Bone marrow (tissue), 2 donors: Measurements from ENCODE around the gene IL17REL.
A peak's percentile ranks its signal among the peaks of the same experiment; 100 is the strongest.
"Not testable (repeated sequence)": the region's sequence is repeated elsewhere in the genome, so short reads cannot be mapped to it uniquely, and the experiment has no call there.

Experiments
- DNase-seq, 2 donors: peaks; one replicate each; lab custom pipeline; 2025; lab: John Stamatoyannopoulos, UW

The IL17REL gene

DNA sequence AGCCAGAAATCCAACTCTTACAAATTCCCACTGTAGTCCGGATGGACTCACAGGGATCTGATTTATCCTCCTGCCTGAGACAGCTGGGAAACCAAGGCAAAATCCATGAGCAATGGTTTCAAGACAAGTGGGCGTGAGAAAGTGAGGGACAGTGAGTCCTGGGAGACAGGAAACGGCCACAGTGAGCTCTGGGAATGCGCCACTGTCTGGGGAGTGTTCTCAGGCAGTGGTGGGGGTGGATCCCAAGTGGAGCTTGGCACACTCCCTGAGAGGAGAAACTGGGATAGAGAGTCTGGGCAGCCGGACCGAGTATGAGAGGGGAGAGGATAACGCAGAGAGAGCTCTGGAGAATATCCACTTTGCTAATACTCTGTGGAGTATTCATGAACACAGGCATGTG lies 9.8 kb downstream of the IL17REL start:
- no peak for DNase-seq

DNA sequence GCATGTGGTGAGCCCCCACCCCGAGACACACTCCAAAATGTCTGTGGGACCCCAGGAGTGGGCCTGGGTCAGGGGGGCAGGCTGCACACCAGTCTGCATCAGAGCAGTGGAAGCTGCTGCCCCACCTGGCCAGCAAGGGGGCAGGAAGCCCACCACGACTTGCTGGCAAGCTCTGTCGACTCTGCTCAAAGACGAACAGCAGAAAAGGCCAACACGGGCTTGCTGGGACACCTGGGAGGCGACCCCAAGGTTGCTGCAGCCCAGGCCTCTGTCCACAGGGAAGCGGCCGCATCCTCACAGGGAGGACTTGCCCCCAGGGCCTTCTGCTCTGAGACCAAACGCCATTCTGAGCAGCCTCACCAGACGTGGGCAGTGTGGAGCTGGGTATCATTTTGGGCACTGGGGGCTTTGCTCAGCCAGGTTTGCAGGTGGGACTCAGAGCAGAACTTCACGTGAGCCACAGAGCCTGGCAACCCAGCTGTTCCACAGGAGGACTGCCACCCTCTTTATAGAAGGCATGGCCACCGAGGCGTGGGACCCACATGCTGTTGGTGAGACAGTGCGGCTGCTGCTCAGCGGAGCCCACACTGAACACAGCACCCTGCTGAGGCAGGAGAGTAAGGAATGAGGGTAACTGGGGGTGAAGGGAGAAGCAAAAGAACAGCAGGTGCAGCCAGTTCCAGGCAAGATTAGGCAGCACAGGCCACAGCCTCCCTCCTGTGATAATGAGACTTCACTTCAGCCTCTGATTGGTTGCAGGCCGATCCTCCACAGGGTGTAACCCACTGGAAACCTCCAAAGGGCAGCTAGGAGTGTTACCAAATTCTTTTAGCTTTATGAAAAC lies 11.0 kb downstream of the IL17REL start:
- no peak for DNase-seq

DNA sequence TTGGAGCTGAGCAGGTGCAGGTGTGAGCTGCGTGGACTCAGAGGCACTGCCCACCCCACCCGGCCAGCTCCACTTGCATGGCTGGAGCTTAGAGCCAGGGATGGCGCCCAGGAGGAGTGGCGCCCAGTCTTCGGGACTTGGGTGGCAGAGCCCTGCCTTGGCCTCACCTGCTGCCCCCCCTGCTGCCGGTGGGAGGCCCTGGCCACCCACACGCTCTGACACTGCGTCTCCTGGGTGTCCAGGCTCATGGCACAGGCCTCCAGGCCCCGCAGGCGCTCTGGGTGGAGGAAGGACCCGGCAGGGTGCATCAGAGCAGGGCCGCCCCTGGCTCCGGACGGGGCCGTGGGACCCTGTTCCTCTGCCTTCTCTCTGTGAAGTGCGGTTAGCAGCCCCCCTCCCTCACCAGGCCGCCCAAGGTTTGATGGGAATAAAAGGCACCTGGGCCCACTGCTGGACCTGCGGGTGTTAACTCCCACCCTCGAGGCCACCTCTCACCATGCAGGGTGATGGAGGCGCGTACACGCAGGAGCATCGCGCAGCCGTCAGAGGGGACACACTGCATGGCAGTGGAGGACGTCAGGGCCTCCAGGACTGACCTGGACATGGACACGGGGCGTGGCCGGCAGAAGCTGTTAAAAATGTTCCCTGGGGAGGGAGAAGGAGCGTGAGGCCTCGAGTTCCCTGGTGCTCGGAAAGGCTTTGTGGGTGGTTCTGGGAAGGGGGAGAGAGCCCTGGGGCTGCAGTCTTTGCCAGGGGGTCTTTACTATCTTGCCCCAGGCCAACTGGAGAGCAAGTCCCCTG lies 11.8 kb downstream of the IL17REL start:
- no peak for DNase-seq

DNA sequence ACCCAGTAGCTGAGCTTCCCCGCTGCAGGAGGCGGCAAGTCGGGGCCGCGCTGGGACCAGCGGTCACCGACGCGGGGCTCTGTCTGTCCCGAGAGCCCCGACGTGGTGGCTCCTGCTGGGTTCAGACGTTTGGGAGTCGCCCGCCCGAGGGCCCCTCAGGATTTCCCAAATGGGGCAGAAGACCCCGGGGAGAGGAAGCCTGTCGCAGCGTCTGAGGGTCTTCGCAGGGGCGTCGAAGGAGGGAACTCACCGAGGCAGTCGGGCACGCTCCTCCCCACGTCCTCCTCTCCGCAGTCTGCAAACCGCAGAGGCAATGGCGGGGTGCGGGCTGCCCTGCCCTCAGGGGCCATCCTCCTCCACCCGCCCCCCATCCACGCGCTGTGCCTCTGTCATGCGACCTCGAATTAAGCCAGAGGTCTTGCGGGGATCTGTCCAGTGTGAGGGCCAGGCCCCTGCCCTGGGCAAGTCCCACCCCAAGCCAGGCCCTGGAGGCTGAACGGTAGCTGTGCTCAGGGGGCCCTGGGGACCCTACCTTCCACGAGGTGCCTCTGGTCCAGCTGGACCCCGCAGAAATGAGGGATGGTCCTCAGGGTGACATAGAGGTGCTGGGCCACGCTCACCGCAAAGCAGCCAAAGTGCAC lies 12.5 kb downstream of the IL17REL start:
- no peak for DNase-seq

DNA sequence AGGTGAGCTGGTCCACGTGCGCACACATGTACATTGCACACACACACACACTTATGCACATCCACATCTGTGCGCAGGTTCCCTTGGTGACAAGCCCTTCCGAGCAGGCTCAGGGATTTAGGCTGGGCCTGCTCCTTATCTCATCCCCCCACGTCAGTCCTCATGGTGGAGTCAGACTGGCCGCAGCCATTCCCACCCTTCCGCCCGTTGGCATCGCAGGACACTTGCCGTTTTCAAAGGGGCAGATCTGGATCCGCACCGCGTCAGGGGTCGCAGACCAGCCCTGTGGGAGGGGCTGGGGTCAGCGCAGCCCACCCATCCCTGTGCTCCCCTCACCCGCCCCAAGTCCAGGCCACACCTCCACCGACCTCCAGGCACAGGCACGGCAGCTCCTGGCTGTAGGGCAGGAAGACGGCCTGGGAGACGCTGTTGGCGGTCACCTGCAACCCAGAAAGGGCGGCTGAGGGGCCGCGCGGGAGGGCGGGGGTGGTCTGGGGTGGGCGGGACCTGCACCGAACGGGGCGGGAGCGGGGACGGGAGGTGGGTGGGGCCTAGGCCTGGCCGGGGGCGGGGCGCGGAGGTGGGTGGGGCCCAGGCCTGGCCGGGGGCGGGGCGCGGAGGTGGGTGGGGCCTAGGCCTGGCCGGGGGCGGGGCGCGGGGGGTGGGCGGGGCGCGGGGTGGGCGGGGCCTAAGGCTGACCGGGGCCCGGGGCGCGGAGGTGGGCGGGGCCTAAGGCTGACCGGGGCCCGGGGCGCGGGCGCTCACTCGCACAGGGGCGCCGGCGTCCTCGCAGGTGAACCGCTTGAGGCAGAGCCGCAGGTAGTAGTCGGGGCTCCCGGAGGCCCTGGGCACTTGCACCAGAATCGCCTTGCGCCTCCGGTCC lies 13.3 kb downstream of the IL17REL start:
- no peak for DNase-seq

DNA sequence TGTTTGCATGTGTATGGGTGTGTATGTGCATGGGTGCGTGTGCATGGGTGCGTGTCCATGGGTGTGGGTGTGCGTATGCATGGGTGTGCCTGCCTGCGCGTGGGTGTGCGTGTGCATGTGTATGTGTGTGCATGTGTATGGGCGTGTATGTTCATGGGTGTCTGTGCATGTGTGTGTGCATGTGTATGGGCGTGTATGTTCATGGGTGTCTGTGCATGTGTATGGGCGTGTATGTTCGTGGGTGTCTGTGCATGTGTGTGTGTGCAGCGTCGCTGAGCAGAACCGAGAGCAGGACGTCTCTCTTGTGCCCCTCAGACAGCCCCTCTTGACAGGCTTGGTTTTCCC lies 13.9 kb downstream of the IL17REL start:
- DNase-seq = no peak

DNA sequence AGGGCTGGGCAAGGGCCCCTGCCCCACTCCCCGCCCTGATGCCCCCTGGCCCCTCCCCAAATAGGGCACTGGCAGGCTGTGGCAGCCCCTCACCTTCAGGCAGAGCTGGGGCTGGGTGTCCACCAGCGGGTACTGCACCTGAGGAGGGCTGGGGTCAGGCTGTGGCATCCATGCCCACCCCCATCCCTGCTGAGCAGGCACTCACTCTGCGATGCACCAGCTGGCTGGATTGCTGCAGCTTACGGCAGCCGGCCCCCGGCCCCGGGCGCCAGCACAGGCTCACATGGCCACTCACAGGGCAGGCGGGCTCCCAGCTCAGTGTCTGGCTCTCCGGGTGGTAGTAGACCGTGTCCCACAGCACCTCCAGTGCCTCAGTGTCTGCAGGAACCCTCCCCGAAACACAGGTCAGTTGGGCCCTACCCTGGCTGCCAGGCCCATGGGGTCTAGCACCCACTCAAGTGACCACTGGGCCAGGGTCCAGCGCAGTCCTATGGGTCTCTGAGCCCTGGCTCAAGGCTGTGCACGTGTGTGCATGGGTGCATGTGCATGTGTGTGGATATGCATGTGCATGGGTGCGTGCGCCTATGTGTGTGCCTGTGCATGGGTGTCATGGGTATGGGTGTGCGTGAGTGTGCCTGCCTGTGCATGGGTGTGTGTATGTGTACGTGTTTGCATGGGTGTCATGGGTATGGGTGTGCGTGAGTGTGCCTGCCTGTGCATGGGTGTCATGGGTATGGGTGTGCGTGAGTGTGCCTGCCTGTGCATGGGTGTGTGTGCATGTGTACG lies 14.4 kb downstream of the IL17REL start:
- DNase-seq = no peak

DNA sequence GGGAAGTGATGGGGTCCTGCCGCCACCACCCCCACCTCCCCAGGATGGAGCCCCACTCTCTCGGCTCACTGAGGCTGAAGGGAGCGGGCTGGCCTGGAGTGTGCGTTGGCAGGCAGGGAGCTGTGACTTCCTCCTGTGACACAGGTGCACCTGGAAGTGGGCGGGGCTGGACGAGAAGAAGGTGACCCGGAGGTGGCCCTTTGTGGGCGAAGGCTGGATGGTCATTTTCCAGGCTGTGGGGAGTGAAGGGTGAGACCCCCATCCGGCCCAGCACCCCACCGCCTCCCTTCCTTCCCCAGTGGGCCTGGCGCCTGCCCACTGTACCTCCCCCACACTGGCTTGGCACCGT lies 15.3 kb downstream of the IL17REL start:
- DNase-seq = no peak

DNA sequence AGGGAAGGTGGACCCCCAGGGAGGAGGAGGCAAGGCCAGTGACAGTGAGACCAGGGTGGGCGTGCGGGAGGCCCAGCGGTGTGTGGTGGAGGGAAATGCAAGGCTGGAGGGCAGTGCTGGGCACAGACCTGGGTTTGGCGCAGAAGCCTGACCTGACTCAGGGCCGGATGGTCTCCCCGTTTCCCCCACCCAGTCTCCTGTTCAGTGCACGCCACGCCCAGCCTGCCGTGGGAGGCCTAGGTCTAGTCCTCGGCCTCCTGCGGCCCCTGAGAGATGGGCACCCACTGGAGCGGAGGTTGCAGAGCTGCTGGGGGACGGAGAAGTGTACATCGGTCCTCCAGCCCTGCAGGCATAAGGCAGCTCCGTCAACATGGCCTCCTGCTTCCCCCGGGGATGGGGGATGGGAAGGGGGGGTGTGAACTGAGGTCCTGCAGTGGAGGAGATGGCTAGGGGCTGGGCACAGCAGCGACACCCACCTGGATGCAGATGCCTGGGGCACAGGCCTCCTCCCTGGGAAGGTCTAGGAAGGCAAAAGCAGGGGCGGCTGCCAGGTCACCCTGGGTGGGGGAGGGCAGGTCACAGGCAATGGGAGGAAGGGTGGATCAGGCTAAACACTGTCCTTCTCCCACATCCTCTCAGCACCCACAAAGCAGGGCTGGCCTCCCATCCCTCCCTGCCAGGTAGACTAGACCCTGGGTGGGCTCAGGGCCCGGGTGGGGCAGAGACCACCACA lies 15.9 kb downstream of the IL17REL start:
- no peak for DNase-seq

DNA sequence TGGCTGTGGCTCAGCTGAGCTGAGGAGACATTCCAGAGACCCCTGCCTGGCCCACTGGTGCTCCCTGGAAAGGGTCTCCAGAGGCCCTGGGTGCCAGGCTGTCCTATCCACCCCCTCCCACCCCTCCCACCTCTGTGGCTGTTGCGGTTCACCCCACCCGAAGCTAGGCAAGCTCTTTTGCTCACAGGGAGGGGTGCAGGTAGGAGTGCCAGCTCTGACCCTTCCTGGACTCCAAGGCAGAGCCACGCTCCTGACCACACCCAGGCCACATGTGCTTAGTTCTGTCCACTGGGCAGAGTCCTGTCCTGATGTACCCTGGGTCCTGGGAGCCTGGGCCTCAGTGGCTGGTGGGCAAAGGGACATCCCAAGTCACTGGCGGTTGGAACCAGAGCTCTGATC lies 16.4 kb downstream of the IL17REL start:
- DNase-seq = no peak

DNA sequence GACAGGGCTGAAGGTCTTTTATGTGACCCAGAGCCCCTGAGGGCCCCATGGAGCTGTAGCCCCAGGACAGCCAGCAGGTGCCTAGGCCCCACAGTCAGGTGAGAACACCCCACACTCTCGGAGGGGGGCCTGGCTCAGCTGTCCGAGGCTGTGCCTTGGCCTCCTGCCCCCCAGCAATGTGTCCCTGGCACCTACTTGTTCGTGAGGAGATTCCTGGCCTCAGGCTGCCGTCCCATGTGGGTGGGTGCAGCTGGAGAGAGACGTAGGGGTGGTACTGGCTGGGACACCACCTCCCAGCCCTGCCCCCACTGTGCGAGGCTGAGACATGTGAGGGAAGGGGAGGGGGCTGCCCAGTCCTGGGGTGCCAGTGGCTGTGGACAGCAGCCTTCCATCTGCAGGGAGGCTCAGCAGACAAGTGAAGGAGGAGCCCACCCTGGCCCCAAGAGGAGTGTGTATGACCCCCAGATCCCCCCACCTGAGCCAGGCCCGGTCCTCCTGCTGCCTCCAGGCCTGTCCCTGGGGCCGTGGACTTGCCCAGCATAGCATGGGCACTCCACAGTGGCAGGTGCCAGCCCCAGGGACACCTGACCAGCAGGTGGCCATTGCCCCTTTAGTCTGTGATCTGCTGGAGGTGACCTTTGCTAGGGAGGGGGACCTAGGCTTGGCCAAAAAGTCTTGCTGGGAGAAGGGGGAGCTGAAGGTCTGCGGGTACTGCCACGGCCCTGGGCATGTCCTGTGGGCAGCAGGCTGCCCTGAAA lies 17.0 kb downstream of the IL17REL start:
- no peak for DNase-seq

DNA sequence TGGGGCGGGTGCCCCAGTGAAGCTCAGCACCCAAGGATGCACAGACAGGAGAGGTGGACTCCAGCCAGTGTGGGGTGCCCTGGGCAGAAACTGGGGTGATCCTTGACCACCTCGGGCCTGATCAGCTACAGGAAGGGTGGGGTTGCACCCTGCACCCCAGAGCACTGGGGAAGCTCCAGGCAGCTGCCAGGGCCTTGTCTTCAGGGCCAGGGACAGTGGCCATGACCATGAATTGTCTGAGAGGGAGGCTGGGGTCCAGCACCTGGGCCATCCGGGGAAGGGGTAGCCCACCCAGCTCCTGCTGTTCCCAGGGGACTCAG lies 17.6 kb downstream of the IL17REL start:
- DNase-seq = no peak

DNA sequence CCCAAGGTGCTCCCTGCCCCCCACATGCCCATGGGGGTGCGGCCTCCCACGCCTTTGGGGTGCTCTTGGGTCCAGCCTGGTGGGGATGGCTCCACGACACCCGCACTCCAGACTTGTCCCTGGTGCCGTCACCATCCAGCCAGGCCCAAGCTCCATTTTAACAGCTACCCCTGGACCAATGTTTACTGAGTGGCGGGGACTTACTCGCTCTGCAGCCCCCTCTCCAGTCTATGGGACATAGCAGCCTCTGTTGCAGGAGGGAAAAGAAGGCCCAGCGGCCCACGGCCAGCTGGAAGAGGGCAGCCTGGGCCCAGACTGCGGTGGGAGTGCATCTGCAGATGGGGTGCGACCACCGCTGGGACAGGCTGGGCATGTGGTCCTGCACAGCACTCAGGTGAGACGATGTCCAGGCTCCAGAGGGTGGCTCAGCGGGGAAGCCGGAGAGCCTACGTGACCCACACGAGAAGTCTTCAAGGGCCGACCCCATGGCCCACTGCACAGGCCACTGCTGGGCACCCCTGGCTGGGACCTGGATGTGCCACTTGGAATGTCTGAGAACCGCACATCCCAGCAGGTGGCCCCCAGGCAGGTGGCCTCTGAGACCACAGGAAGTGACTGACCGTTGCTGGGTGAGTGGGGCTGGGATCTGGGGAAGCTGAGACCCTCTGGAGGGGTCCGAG lies 18.1 kb downstream of the IL17REL start:
- no peak for DNase-seq

DNA sequence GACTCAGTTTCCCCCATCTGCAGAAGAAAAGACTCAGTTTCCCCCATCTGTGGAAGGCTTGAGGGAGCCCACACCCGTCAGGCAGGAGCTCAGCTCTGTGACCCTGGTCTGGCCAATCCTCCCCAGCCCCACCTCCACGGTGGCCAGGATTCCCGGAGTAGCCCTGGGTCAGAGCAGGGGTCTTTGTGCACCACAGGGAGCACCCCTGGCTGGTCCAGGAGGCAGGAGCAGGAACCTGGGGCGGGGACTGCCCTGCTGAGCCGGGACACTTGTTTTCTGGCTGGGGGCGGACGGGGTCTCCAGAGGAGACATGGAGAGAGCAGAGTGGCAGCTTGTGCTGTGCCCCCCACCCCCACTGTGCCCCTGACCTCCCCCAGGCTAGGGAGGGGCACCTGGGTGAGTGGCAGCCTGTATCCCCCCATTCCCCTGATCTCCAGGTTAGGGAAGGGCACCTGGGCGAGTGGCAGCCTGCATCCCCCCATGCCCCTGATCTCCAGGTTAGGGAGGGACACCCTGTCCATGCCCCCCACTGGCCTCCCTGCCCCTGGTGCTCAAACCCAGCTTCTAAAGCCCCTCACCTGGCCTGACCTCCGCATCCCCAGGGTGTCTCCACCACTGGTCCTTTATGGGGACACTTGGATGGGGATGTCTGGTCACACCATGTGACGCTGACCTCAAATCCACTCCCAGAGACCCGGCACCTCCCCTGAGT lies 18.8 kb downstream of the IL17REL start:
- DNase-seq = no peak

DNA sequence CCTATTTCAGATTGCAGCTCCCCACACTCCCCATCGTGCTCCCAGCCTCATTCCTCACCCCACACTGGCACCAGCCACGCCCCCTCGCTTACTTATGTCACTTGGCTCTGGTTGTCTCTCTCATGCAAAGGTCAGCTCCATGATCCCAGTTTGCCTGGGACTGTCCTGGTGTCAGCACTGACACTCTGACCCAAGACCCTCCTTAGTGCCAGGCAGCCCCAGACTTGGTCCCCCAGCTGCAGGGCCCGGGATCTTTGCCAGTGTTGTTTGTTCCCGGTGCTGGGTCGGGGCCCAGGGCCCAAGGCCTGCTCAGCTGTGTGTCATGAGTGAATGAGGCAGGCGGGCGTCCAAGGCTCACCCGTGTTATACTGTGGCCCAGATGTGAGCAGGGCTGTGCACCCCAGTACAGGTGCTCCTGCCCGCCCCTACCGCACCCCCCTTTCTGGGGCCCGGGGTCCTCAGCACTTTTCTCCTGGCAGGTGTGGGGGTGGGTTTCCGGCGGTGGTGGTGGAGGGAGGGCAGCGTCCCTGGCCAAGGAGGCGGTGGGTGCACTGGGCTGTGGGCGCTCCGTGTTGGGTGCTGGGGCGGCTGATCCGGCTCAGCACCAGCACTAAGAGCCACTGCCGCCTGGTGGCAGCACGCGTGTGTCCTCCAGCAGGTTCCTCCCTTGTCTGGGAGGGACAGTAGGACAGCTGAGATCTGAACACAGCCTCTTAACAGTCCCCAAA lies 19.5 kb downstream of the IL17REL start:
- DNase-seq = peak in 1 of 2 donors; percentile 55

DNA sequence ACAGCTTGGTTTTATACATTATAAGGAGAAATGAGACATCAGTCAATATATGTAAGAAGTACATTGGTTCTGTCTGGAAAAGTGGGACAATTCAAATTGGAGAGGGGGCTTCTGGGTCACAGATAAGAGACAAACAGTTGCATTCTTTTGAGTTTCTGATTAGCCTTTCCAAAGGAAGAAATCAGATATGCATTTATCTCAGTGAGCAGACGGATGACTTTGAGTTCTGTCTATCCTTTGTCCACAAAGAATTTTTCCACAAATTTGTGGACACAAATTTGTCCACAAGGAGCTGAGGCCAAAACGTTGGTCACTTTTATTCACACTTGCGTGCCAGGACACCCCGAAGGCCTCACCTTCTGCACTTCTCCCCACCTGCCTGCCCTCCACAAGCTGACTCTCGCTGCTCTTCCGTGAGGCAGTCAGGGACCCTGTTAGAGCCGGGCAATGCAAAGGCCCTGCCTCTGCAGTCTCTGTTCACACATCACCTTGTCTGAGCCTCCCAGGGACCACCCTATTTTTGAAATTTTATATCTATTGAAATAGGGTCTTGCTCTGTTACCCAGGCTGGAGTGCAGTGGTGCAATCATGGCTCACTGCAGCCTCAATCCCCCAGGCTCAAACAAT lies 20.5 kb downstream of the IL17REL start:
- DNase-seq = no peak

DNA sequence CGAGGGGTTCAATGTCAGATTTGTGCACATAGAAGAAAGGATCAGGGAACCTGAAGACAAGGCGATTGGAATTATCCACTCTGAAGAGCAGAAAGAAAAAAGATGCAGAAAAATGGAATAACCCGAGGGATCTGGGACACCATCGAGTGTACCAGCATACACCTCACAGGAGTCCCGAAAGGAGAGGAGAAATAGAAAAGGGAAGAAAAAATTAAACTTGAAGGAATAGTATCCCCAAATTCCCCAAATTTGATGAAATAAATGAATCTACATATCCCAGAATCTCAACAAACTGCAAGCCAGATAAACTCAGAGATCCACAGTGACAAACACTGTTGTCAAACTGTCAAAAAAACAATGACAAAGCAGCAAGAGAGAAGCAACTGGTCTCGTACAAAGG lies 21.4 kb downstream of the IL17REL start:
- DNase-seq = no peak

DNA sequence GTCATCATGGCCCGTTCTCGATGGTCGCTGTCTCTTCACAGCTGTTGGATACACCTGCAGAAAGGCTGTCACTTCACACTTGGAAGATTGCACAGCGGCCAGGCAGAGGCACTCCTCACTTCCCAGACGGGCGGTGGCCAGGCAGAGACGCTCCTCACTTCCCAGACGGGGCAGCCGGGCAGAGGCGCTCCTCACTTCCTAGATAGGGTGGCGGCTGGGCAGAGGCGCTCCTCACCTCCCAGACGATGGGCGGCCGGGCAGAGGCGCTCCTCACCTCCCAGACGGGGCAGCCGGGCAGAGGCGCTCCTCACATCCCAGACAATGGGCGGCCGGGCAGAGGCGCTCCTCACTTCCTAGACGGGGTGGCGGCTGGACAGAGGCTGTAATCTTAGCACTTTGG lies 22.7 kb downstream of the IL17REL start:
- not testable (repeated sequence) for DNase-seq
